ENCODE data around the gene SCYL1.

SCYL1 gene

GRCh38 chr11:65528819-65529350, 4.0 kb downstream of the SCYL1 start:
- no peak for DNase-seq
- in situ Hi-C loops (cut with MboI; ENCODE audit: low pct_unique_long_range_greater_than_20kb, low sequenced_read_pairs) = no loop called here

GRCh38 chr11:65529475-65530156, 4.7 kb downstream of the SCYL1 start:
- in situ Hi-C loops (cut with MboI; ENCODE audit: low pct_unique_long_range_greater_than_20kb, low sequenced_read_pairs) = no loop called here
- DNase-seq = no peak

- no peak for DNase-seq
- in situ Hi-C loops (cut with MboI; ENCODE audit: low pct_unique_long_range_greater_than_20kb, low sequenced_read_pairs) = no loop called here
These were observed 5.2 kb downstream of the SCYL1 start for GRCh38 chr11:65530157-65530496.

GRCh38 chr11:65532388-65533064, 7.6 kb downstream of the SCYL1 start:
- in situ Hi-C loops (cut with MboI; ENCODE audit: low pct_unique_long_range_greater_than_20kb, low sequenced_read_pairs) = no loop called here
- no peak for DNase-seq

- no peak for DNase-seq
- in situ Hi-C loops (cut with MboI; ENCODE audit: low pct_unique_long_range_greater_than_20kb, low sequenced_read_pairs) = no loop called here
These were observed 10.2 kb downstream of the SCYL1 start for GRCh38 chr11:65535102-65535501.

- DNase-seq = no peak
- in situ Hi-C loops (cut with MboI; ENCODE audit: low pct_unique_long_range_greater_than_20kb, low sequenced_read_pairs) = no loop called here
These were observed 11.8 kb downstream of the SCYL1 start for GRCh38 chr11:65536412-65537295.

- in situ Hi-C loops (cut with MboI; ENCODE audit: low pct_unique_long_range_greater_than_20kb, low sequenced_read_pairs) = no loop called here
- no peak for DNase-seq
These were observed 12.4 kb downstream of the SCYL1 start for GRCh38 chr11:65537296-65537597.

- in situ Hi-C loops (cut with MboI; ENCODE audit: low pct_unique_long_range_greater_than_20kb, low sequenced_read_pairs) = no loop called here
- no peak for DNase-seq
These were observed 12.8 kb downstream of the SCYL1 start for GRCh38 chr11:65537620-65538231.

- in situ Hi-C loops (cut with MboI; ENCODE audit: low pct_unique_long_range_greater_than_20kb, low sequenced_read_pairs) = no loop called here
- no peak for DNase-seq
These were observed 13.5 kb downstream of the SCYL1 start for GRCh38 chr11:65538232-65538914.

GRCh38 chr11:65538915-65539743, 14.2 kb downstream of the SCYL1 start:
- in situ Hi-C loops (cut with MboI; ENCODE audit: low pct_unique_long_range_greater_than_20kb, low sequenced_read_pairs) = no loop called here
- no peak for DNase-seq

- DNase-seq = no peak
- in situ Hi-C loops (cut with MboI; ENCODE audit: low pct_unique_long_range_greater_than_20kb, low sequenced_read_pairs) = no loop called here
These were observed 14.9 kb downstream of the SCYL1 start for GRCh38 chr11:65539744-65540289.

- in situ Hi-C loops (cut with MboI; ENCODE audit: low pct_unique_long_range_greater_than_20kb, low sequenced_read_pairs) = no loop called here
- DNase-seq = peak; percentile 91
These were observed 15.6 kb downstream of the SCYL1 start for GRCh38 chr11:65540290-65541092.

- in situ Hi-C loops (cut with MboI; ENCODE audit: low pct_unique_long_range_greater_than_20kb, low sequenced_read_pairs) = no loop called here
- no peak for DNase-seq
These were observed 16.5 kb downstream of the SCYL1 start for GRCh38 chr11:65541093-65541982.

- no peak for DNase-seq
- in situ Hi-C loops (cut with MboI; ENCODE audit: low pct_unique_long_range_greater_than_20kb, low sequenced_read_pairs) = no loop called here
These were observed 18.0 kb downstream of the SCYL1 start for GRCh38 chr11:65542738-65543390.

GRCh38 chr11:65545853-65546216, 21.0 kb downstream of the SCYL1 start:
- in situ Hi-C loops (cut with MboI; ENCODE audit: low pct_unique_long_range_greater_than_20kb, low sequenced_read_pairs) = no loop called here
- DNase-seq = no peak
